Transverse colon (tissue), 4 donors: Measurements from ENCODE around the gene HELB.

Experiments used
- CTCF ChIP-seq, 5 experiments: fragments of 200-600 bp in 3 of 5; fragments of 450-650 bp in 2 of 5; sonication (generic) in 3 of 5; IDR thresholded peaks; 1 replicate in 2 of 5; 2 replicates in 3 of 5; pipeline ENCODE4 v1.5.1; 2016 to 2017; ENCODE audit warnings: antibody characterized with exemption in 5 of 5, inconsistent platforms in 3 of 5, mild to moderate bottlenecking in 2 of 5, moderate library complexity in 1 of 5
- EP300 ChIP-seq: sonication (generic); formaldehyde crosslinking; IDR thresholded peaks from one replicate; pipeline ENCODE4 v1.6.1; 2017; ENCODE audit warnings: antibody characterized with exemption, low read depth
- POLR2A ChIP-seq: fragments of 450-650 bp; IDR thresholded peaks from one replicate; pipeline ENCODE4 v1.6.1; 2016; ENCODE audit warnings: antibody characterized with exemption, mild to moderate bottlenecking, moderate library complexity
- POLR2AphosphoS5 ChIP-seq, 3 donors: sonication (generic); formaldehyde crosslinking; IDR thresholded peaks; one replicate each; pipeline ENCODE4 v1.6.1; 2016; ENCODE audit warnings: antibody characterized with exemption in 3 of 3

GRCh38 chr12:66351301-66351700, 49.0 kb downstream of the HELB start:
- TF ChIP-seq CTCF (IDR thresholded peaks at IDR 0.05) (no peak), EP300 (no peak), POLR2A (no peak), POLR2AphosphoS5 (IDR thresholded peaks at IDR 0.05) (no peak)
